GM10248 (cell line): Measurements from ENCODE around the gene B3GNT9.
A peak's percentile ranks its signal among the peaks of the same experiment; 100 is the strongest.

Source experiments
- CTCF ChIA-PET: fragments of 300-600 bp; sonication (Branson Sonifier 250); formaldehyde crosslinking; extraction: SDS; loops from one replicate; lab custom pipeline; 2021; ENCODE audit warnings: antibody characterized with exemption; lab: Yijun Ruan, JAX
- POLR2A ChIA-PET: fragments of 350-650 bp; sonication (Branson Sonifier 250); formaldehyde crosslinking; extraction: SDS; loops from one replicate; lab custom pipeline; 2020; ENCODE audit warnings: antibody characterized with exemption; lab: Yijun Ruan, JAX
- DNase-seq: peaks from one replicate; pipeline ENCODE4 v3.0.0; 2012; ENCODE audit errors: extremely low spot score
- TF ChIP-seq, protein P1 (sequence below): IDR thresholded peaks from 2 replicates; pipeline ENCODE4 v1.5.1; 2012; ENCODE audit warnings: mild to moderate bottlenecking, low read depth; ENCODE audit errors: extremely low read depth, missing control alignments, control extremely low read depth

The B3GNT9 gene

DNA sequence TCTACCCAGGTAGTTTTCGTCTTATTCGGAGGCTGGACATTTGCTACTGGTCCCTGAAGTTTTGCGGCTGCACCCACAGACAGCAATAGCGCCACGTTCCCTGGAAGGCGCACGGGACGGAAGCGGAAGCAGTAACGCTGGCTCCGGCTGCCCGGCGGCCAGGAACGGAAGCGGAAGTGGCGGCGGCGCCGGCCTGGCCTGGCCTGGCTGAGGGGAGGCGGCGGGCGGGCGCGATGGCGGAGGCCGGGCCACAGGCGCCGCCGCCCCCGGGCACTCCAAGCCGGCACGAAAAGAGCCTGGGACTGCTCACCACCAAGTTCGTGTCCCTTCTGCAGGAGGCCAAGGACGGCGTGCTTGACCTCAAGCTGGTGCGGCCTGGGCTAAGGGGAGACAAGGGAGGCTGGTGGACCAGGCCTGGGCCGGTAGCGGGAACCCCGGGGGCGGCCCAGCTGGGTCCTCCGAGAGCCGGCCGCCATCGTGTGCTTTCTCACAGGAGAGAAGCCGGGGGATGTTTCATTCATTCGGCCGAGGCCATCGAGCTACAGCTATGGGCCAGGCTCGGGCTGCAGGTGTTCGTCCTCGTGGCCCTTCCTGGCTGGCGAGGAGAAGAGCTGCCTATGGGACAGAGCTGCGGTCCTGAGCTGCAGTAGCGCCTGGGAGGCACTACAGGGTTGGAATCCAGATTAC, 41.3 kb upstream of the B3GNT9 start, which contains the start of gene E2F4:
E2F4 (plus strand) TSS at position 161 of the 687 bp plus-strand sequence; CDS start at position 234, 73 bp downstream.
- peak; percentile 95 for DNase-seq
- TF ChIP-seq, protein P1, sequence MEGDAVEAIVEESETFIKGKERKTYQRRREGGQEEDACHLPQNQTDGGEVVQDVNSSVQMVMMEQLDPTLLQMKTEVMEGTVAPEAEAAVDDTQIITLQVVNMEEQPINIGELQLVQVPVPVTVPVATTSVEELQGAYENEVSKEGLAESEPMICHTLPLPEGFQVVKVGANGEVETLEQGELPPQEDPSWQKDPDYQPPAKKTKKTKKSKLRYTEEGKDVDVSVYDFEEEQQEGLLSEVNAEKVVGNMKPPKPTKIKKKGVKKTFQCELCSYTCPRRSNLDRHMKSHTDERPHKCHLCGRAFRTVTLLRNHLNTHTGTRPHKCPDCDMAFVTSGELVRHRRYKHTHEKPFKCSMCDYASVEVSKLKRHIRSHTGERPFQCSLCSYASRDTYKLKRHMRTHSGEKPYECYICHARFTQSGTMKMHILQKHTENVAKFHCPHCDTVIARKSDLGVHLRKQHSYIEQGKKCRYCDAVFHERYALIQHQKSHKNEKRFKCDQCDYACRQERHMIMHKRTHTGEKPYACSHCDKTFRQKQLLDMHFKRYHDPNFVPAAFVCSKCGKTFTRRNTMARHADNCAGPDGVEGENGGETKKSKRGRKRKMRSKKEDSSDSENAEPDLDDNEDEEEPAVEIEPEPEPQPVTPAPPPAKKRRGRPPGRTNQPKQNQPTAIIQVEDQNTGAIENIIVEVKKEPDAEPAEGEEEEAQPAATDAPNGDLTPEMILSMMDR, result no peak
- ChIA-PET CTCF (interaction anchor here (0.8 to 1.9 kb wide), 7 partner anchors 14 to 37 kb away, joined by 3 to 7 read pairs (median 3); partner anchors contain the start of genes FBXL8, NOL3 and TRADD), POLR2A (interaction anchor here (0.6 to 0.7 kb wide), 3 partner anchors 41 to 1715 kb away, joined by 3 to 4 read pairs (median 3); partner anchors contain the start of gene B3GNT9)

DNA sequence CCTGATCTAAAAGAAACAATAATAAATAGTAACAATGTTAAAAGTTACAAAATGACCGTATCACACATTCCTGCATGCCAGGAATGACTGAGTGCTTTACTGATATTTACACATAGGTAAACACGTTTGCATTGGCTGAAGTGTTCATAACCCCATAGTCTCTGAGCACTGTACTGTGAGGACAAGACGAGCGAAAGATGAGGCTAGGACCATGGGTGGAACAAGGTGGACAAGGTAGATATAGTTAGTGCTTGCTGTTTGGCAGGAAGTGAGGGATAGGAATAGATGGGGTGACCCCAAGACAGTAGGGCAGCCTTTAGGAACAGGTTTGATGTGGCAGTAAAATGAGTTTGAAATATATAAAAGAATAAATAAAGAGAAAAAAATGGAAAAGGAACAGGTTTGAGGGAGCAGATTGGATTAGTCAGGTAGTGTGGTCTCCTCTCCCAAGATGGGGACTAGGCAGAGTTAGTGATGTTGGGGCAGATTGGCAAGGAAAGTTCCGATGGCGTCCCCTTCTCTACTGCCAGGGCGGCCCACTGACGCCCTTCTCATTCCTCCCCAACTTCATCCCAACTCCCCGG, 40.7 kb upstream of the B3GNT9 start:
- ChIA-PET POLR2A (no interaction called here), CTCF (interaction anchor here (0.8 to 1.7 kb wide), 3 partner anchors 21 to 174 kb away, joined by 3 to 6 read pairs (median 3); partner anchors contain the start of gene NOL3)
- TF ChIP-seq, protein P1, result no peak
- no peak for DNase-seq

DNA sequence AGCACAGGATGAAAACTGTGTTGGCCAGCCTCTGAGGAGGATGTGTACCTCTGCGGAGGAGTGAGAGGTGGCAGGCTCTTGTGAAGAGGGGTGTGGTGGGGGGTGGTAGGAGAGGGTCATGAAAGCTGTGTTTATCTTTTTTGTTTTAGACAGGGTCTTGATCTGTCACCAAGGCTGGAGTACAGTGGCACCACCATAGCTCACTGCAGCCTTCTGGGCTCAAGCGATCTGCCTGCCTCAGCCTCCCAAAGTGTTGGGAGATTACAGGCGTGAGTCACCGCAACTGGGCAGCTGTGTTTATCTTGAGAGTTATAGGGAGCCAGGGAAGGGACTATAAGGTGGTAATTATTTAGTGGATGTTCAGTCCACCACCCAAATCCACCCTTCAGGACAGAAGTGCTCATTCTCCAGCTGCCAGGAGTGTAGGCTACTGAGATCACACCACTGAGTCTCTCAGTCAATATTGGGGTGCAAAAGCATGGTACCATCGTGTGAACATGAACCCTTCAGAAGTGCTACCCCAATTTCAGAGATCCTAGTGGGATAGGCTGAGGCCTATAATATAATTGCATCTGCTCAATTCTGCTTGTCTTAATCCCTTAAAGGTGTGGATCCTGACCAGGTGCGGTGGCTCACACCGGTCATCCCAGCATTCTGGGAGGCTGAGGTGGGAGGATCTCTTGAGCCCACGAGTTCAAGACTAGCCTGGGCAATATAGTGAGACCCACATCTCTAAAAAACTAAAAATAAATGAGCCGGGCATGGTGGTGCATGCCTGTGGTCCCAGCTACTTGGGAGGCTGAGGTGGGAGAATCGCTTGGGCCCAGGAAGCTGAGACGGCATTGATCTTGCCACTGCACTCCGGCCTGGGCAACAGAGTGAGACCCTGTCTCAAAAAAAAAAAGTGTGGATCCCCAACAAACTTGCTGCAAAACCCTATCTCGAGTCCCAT, 39.9 kb upstream of the B3GNT9 start:
- CTCF ChIA-PET, result interaction anchor here (1.1 to 2.8 kb wide), 6 partner anchors 15 to 175 kb away, joined by 3 to 17 read pairs (median 4); partner anchors contain the start of gene NOL3

DNA sequence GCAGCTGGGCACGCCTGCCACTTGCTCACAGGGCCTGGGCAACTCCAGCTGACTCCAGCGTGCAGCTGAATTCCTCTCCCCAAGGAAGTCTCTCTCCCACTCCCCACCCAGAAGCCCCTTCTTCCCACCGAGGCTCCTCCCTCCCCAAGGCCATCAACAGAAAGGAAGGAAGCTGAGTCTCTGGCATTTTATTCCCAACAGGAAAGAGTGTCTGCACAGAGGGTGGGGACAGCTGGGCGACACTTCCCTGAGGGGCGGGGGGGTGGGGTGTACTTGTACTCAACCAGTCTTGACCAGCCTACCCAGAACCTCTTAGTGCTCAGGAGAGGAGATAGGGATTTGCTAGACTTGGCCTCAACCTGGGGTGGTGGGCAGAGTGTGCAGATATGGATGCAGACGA, 39.2 kb upstream of the B3GNT9 start, which contains the start of gene EXOC3L1:
EXOC3L1 (minus strand) TSS at position 96 of the 400 bp plus-strand sequence. CDS start 460 bp downstream, outside the sequence.
- ChIA-PET POLR2A (interaction anchor here (0.5 kb wide), 1 partner anchor 209 kb away, joined by 3 read pairs; no protein-coding TSS in a partner anchor), CTCF (interaction anchor here (1.1 to 2.8 kb wide), 8 partner anchors 12 to 174 kb away, joined by 3 to 17 read pairs (median 4); partner anchors contain the start of gene NOL3)
- DNase-seq, result no peak

More for the DNA sequence above, 39.9 kb upstream of the B3GNT9 start:
- no peak for DNase-seq
- TF ChIP-seq, protein P1, result no peak
- POLR2A ChIA-PET, result no interaction called here

DNA sequence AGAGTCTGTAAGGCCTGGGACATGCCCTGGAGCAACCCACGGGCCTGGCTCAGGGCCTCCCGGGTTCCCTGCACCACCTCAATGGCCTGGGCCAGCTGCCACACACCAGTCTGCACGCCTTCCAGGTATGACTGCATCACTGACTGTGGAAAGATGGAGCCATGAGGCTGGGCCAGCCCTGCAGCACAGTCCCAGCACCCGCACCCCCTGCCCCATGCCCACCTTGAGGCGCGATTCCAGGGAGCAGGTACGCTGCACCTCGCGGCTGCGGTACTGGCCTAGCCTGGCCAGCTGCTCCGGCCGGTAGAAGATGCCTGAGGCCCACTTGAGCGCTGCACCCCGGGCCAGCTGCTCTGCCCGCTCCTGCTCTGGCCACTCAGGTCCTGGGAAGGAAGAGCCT, 38.0 kb upstream of the B3GNT9 start:
- no peak for DNase-seq
- ChIA-PET POLR2A (no interaction called here), CTCF (interaction anchor here (1.1 to 2.8 kb wide), 6 partner anchors 11 to 228 kb away, joined by 3 to 17 read pairs (median 3); partner anchors contain the start of gene NOL3)
- TF ChIP-seq, protein P1, result no peak

More for the DNA sequence above, 39.2 kb upstream of the B3GNT9 start, which contains the start of gene EXOC3L1:
- TF ChIP-seq, protein P1, result no peak
